Measurements from ENCODE around the gene PPME1. TPM values are rescaled to one million over a fixed set of nuclear protein-coding genes. Genes with fewer than 3 reads are reported as not detected.

PPME1 gene
- total and polyA plus RNA-seq, 9 of the 15 experiments (the other 6 are each of a cell fraction or from before 2014, with no cell fraction given) = 9.8 to 81.7 (median 37.6) TPM

GRCh38 chr11:74185695-74186094 is 14.6 kb downstream of the PPME1 start:
- Histone ChIP-seq H3K4me2 (ENCODE audit: insufficient read depth, low read length) (no peak overlapping the region), H3K9me1 (ENCODE audit: control insufficient read depth, insufficient read depth, low read length) (no peaks in the 10 kb centered on the region), H3K79me2 (ENCODE audit: control insufficient read depth, insufficient read depth, low read length) (peaks cover 79% of the 10 kb centered on the region), H2AFZ (ENCODE audit: low read depth, low read length) (no peak overlapping the region), H3K36me3 (ENCODE audit: control insufficient read depth, insufficient read depth, low read length) (peaks cover 42% of the 10 kb centered on the region), H3K27ac (ENCODE audit: extremely low read depth, low read depth, low read length) (no peak overlapping the region), H3K4me3 (no peak overlapping the region), H3K9ac (ENCODE audit: insufficient read depth in 1 of 2, low read depth in 2 of 2, low read length in 2 of 2) (no peak overlapping the region), H3K4me1 (replicated peaks in 1 of 2; ENCODE audit: control insufficient read depth in 2 of 2, insufficient read depth in 2 of 2, low read length in 2 of 2) (peaks cover 0 to 9% of the 10 kb centered on the region in 2 experiments; a peak in 2 of 5 replicates), H4K20me1 (replicated peaks; ENCODE audit: control insufficient read depth, insufficient read depth, low read length) (no peaks in the 10 kb centered on the region), H3K27me3 (ENCODE audit: control insufficient read depth in 2 of 2, insufficient read depth in 2 of 2, low read length in 2 of 2) (no peaks in the 10 kb centered on the region), H3K9me3 (replicated peaks; ENCODE audit: control insufficient read depth, insufficient read depth, low read depth, low read length) (no peaks in the 10 kb centered on the region)
- in situ Hi-C loops (cut with MboI) = no loop called here
- WGBS (ENCODE audit: insufficient coverage, low coverage, missing lambda C conversion rate) = 37% methylated on average over 2 of the region's 2 CpGs
- CTCF ChIA-PET (ENCODE audit: low intra/inter-chr PET ratio) = interaction anchor here (0.7 kb wide), 1 partner anchor 120 kb away, joined by 3 read pairs; no protein-coding TSS in a partner anchor
- FAIRE-seq (no peak), DNase-seq (ENCODE audit: extremely low read depth in 1 of 4, low spot score in 3 of 4) (no peak), ATAC-seq (peak; percentile 68)
- POLR2A ChIA-PET = interaction anchor here (1.2 to 4.0 kb wide), 3 partner anchors 9 to 14 kb away, joined by 3 to 32 read pairs (median 3); no protein-coding TSS in a partner anchor
- no TSS peak for BruUV-seq (replicated peaks)
- intact Hi-C loops (cut with micrococcal nuclease) = no loop called here
- TF ChIP-seq ADNP (tag; IDR thresholded peaks at IDR 0.05) (no peak), MAFK (IDR thresholded peaks at IDR 0.05; ENCODE audit: low read length) (peak; percentile 59; the same call in 1 of the 2 replicates), C11orf30 (IDR thresholded peaks at IDR 0.05; ENCODE audit: low read depth) (peak; percentile 71), ARID3A (IDR thresholded peaks at IDR 0.05; ENCODE audit: borderline replicate concordance, low read depth, low read length) (0 out of 2 replicates have a peak, but pooled peaks have one; percentile 28), NFE2 (IDR thresholded peaks at IDR 0.05; ENCODE audit: low read depth) (peak; percentile 61), YBX1 (IDR thresholded peaks at IDR 0.05) (no peak), BCOR (IDR thresholded peaks at IDR 0.05) (no peak), PTBP1 (IDR thresholded peaks at IDR 0.05; ENCODE audit: low read depth, low read length) (no peak), MAFF (IDR thresholded peaks at IDR 0.05; ENCODE audit: low read length) (peak; percentile 51; the same call in 1 of the 2 replicates), ZNF316 (IDR thresholded peaks at IDR 0.05) (peak; percentile 67), RBM34 (IDR thresholded peaks at IDR 0.05; ENCODE audit: borderline replicate concordance, insufficient read depth, low read length) (no peak), GTF3C2 (IDR thresholded peaks at IDR 0.05; ENCODE audit: borderline replicate concordance, extremely low read depth, insufficient read length) (no peak)
